ENCODE results near the gene LY6G6F. TPM values are rescaled to one million over a fixed set of nuclear protein-coding genes. Genes with fewer than 3 reads are reported as not detected.
A peak's percentile ranks its signal among the peaks of the same experiment; 100 is the strongest.

The LY6G6F gene
- total and polyA plus RNA-seq, 2 donors (not counting 1 experiment from before 2014, with no cell fraction given) = not detected

DNA sequence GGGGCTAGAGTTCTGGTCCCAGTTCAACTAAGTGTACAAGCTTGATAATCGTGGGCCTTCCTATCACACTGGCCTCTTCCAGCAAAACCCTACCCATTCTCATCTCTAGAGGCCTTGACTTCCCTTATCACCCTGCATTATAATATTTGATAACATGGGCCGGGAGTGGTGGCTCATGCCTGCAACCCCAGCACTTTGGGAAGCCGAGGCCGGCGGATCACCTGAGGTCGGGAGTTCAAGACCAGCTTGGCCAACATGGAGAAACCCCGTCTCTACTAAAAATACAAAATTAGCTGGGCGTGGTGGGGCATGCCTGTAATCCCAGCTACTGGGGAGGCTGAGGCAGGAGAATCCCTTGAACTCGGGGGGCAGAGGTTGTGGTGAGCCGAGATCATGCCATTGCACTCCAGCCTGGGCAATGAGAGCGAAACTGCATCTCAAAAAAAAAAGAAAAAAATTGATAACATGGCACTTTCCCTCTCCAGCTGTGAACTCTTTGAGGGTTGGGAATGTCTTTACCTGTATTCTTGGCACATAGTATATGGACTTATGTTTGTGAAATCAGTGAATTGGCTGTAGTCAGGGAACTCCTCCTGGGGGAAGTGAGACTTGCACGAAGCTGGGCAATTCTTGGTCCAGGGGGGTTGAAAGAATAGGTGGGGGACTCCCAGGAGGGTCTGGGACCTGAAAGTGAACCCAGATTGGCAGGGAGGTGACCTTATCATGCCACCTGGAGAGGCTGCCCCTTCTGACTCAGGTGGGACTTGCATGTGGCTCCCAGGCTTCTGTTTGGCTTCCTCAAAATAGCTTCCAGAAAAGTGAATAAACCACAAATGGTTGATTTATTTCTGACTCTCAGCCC is 45.2 kb upstream of the LY6G6F start:
- TF ChIP-seq EZH2 (IDR thresholded peaks at IDR 0.05; ENCODE audit: borderline replicate concordance, insufficient read depth, low read depth, low read length, poor library complexity, severe bottlenecking) = no peak
- TF ChIP-seq, protein P1, sequence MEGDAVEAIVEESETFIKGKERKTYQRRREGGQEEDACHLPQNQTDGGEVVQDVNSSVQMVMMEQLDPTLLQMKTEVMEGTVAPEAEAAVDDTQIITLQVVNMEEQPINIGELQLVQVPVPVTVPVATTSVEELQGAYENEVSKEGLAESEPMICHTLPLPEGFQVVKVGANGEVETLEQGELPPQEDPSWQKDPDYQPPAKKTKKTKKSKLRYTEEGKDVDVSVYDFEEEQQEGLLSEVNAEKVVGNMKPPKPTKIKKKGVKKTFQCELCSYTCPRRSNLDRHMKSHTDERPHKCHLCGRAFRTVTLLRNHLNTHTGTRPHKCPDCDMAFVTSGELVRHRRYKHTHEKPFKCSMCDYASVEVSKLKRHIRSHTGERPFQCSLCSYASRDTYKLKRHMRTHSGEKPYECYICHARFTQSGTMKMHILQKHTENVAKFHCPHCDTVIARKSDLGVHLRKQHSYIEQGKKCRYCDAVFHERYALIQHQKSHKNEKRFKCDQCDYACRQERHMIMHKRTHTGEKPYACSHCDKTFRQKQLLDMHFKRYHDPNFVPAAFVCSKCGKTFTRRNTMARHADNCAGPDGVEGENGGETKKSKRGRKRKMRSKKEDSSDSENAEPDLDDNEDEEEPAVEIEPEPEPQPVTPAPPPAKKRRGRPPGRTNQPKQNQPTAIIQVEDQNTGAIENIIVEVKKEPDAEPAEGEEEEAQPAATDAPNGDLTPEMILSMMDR (IDR thresholded peaks at IDR 0.05) = no peak
- Histone ChIP-seq H4K20me1 (ENCODE audit: control insufficient read depth, insufficient read depth, low read length, poor library complexity, severe bottlenecking) (peaks cover 24% of the 10 kb centered on the region), H3K27ac (ENCODE audit: low read length in 2 of 2) (peak overlapping the region; percentile 42 to 77), H3K9me3 (ENCODE audit: control extremely low read depth in 1 of 3, control insufficient read depth in 2 of 3, insufficient read depth in 1 of 3, low read length in 2 of 3) (no peaks in the 10 kb centered on the region), H3K9ac (ENCODE audit: low read length) (peak overlapping the region; percentile 87), H2AFZ (ENCODE audit: insufficient read depth, low read depth, low read length, poor library complexity, severe bottlenecking) (peak overlapping the region; percentile 69), H3K36me3 (replicated peaks in 1 of 2; ENCODE audit: control extremely low read depth in 1 of 2, control insufficient read depth in 1 of 2, extremely low read depth in 1 of 2, insufficient read depth in 2 of 2, low read length in 1 of 2) (peaks cover 0 to 44% of the 10 kb centered on the region in 2 experiments), H3K79me2 (ENCODE audit: control insufficient read depth, insufficient read depth, low read length) (peaks cover 87% of the 10 kb centered on the region), H3K4me1 (ENCODE audit: control insufficient read depth in 2 of 2, insufficient read depth in 2 of 2, low read length in 2 of 2) (peaks cover 45 to 65% of the 10 kb centered on the region in 2 donors), H3K4me2 (replicated peaks; ENCODE audit: low read depth, low read length, poor library complexity, severe bottlenecking) (peak overlapping the region; percentile 88), H3K27me3 (replicated peaks in 1 of 4; ENCODE audit: control extremely low read depth in 1 of 4, control insufficient read depth in 3 of 4, insufficient read depth in 4 of 4, low read length in 3 of 4) (no peaks in the 10 kb centered on the region), H3K4me3 (ENCODE audit: control extremely low read depth in 1 of 5, extremely low read depth in 1 of 5, insufficient read depth in 1 of 5, low read depth in 2 of 5, low read length in 4 of 5) (peak overlapping the region in 3 of 5 experiments; percentile 63 to 98 (median 94))
- CTCF ChIA-PET = interaction anchor here (0.6 to 2.4 kb wide), 10 partner anchors 10 to 1332 kb away, joined by 3 to 10 read pairs (median 3); partner anchors contain the start of gene NFKBIL1
- H3K4me1 Mint-ChIP-seq = peaks cover 69% of the 10 kb centered on the region
- POLR2A ChIA-PET = interaction anchor here (0.5 to 5.9 kb wide), 7 partner anchors 9 to 240 kb away, joined by 3 to 57 read pairs (median 4); partner anchors contain the start of genes BAG6, PRRC2A and ZBTB12
- no peaks in the 10 kb centered on the region for H3K27me3 Mint-ChIP-seq
- peak overlapping the region; percentile 89 for H3K27ac Mint-ChIP-seq
- WGBS (ENCODE audit: insufficient coverage) = 97% methylated on average over 9 of the region's 12 CpGs
- intact Hi-C loops (cut with micrococcal nuclease) = loop anchor here (2.0 kb wide), 1 partner anchor 65 kb away; no protein-coding TSS in a partner anchor
- DNase-seq = no peak
- no peak for ATAC-seq (ENCODE audit: low read depth)
- no peaks in the 10 kb centered on the region for H3K9me3 Mint-ChIP-seq (ENCODE audit: insufficient read depth)
- peak overlapping the region; percentile 94 for H3K4me3 Mint-ChIP-seq
